Hepatocyte (in vitro differentiated cells): ENCODE measurements around the gene C11orf71. TPM values are rescaled to one million over a fixed set of nuclear protein-coding genes. Genes with fewer than 3 reads are reported as not detected.
A peak's percentile ranks its signal among the peaks of the same experiment; 100 is the strongest.

ENCODE experiments used
- DNase-seq: peaks from one replicate; pipeline ENCODE4 v3.0.0-alpha.2; 2016; ENCODE audit warnings: low spot score
- H2AFZ ChIP-seq: fragments of 200-600 bp; sonication (generic); 2 replicates; pipeline ENCODE4 v1.6.0; 2016; ENCODE audit warnings: antibody characterized with exemption, mild to moderate bottlenecking
- H3K27ac ChIP-seq: fragments of 200-600 bp; sonication (generic); 2 replicates; pipeline ENCODE4 v1.5.1; 2016; ENCODE audit warnings: mild to moderate bottlenecking
- H3K27me3 ChIP-seq: fragments of 200-600 bp; sonication (generic); 2 replicates; pipeline ENCODE4 v1.6.1; 2016
- H3K36me3 ChIP-seq: fragments of 200-600 bp; sonication (generic); replicated peaks from 2 replicates; pipeline ENCODE4 v1.5.1; 2016; ENCODE audit warnings: low read depth; ENCODE audit not compliant: insufficient read depth
- H3K4me1 ChIP-seq: fragments of 200-600 bp; sonication (generic); 2 replicates; pipeline ENCODE4 v1.5.1; 2016; ENCODE audit warnings: mild to moderate bottlenecking, moderate library complexity; ENCODE audit not compliant: insufficient read depth
- H3K4me2 ChIP-seq: fragments of 200-600 bp; sonication (generic); 2 replicates; pipeline ENCODE4 v1.6.0; 2016
- H3K4me3 ChIP-seq: fragments of 200-600 bp; sonication (generic); 2 replicates; pipeline ENCODE4 v1.5.1; 2016; ENCODE audit warnings: mild to moderate bottlenecking
- H3K79me2 ChIP-seq: fragments of 200-600 bp; sonication (generic); 2 replicates; pipeline ENCODE4 v1.6.0; 2017; ENCODE audit warnings: mild to moderate bottlenecking
- H3K9me2 ChIP-seq: fragments of 200-600 bp; sonication (generic); replicated peaks from 2 replicates; pipeline ENCODE4 v1.6.0; 2017; ENCODE audit warnings: mild to moderate bottlenecking; ENCODE audit not compliant: insufficient read depth
- H3K9me3 ChIP-seq: fragments of 200-600 bp; sonication (generic); 2 replicates; pipeline ENCODE4 v1.5.1; 2016; ENCODE audit warnings: low read depth, mild to moderate bottlenecking
- H4K20me1 ChIP-seq: fragments of 200-600 bp; sonication (generic); 2 replicates; pipeline ENCODE4 v1.6.0; 2016; ENCODE audit warnings: mild to moderate bottlenecking; ENCODE audit not compliant: insufficient read depth, poor library complexity, severe bottlenecking
- CTCF ChIP-seq: fragments of 200-600 bp; sonication (generic); IDR thresholded peaks from 2 replicates; pipeline ENCODE4 v1.5.1; 2016; ENCODE audit warnings: antibody characterized with exemption, mild to moderate bottlenecking; ENCODE audit not compliant: poor library complexity
- EZH2 ChIP-seq: fragments of 200-600 bp; sonication (generic); IDR thresholded peaks from 2 replicates; pipeline ENCODE4 v1.6.1; 2016; ENCODE audit warnings: antibody characterized with exemption, mild to moderate bottlenecking, borderline replicate concordance
- EZH2phosphoT487 ChIP-seq: fragments of 200-600 bp; sonication (generic); IDR thresholded peaks from one replicate; pipeline ENCODE4 v1.6.1; 2018; ENCODE audit warnings: antibody characterized with exemption, mild to moderate bottlenecking, low read depth, moderate library complexity; ENCODE audit not compliant: unreplicated experiment, severe bottlenecking
- WGBS: methylation state at CpG from one replicate; pipeline ENCODE4 v1.1.6; 2016; ENCODE audit warnings: low lambda C conversion rate; ENCODE audit errors: missing lambda C conversion rate; 5-methylcytosine and 5-hydroxymethylcytosine counted together
- polyA plus RNA-seq: library from polyadenylated mRNA; unstranded; fragments of >200 nt; fragmentation: Nextera tagmentation; extraction: Ambion mirVana; gene quantifications from 2 replicates; pipeline ENCODE4 v1.2.1, GENCODE V29; 2016
- total RNA-seq: library from RNA; depleted of rRNA; stranded (reverse); fragments of >200 nt; gene quantifications from 2 replicates; pipeline ENCODE4 v1.2.3, GENCODE V29; 2014

Gene C11orf71
- total and polyA plus RNA-seq, 2 experiments from 2014 or later = 6.4 to 8.1 TPM

- WGBS = 73% methylated on average over 4 of the region's 4 CpGs
These were observed 1.9 kb downstream of the C11orf71 start for GRCh38 chr11:114398303-114398920.

GRCh38 chr11:114397349-114397982 lies 2.8 kb downstream of the C11orf71 start:
- no peak overlapping the region for H3K4me2 ChIP-seq
- no peaks in the 10 kb centered on the region for H3K36me3 ChIP-seq
- no peaks in the 10 kb centered on the region for H3K9me2 ChIP-seq
- H3K9me3 ChIP-seq = no peaks in the 10 kb centered on the region
- DNase-seq = no peak
- no peak for TF ChIP-seq EZH2
- no peak for TF ChIP-seq CTCF
- no peak for TF ChIP-seq EZH2phosphoT487
- WGBS = 88% methylated on average over 2 of the region's 2 CpGs
- no peak overlapping the region for H3K4me3 ChIP-seq
- no peaks in the 10 kb centered on the region for H3K27me3 ChIP-seq
- no peaks in the 10 kb centered on the region for H4K20me1 ChIP-seq
- peaks cover 30% of the 10 kb centered on the region for H3K79me2 ChIP-seq
- H2AFZ ChIP-seq = no peak overlapping the region
- no peak overlapping the region for H3K27ac ChIP-seq
- peaks cover 11% of the 10 kb centered on the region for H3K4me1 ChIP-seq

More at GRCh38 chr11:114398303-114398920, 1.9 kb downstream of the C11orf71 start:
- no peak for DNase-seq
- Histone ChIP-seq H3K4me2 (peak overlapping the region; percentile 79), H4K20me1 (peaks cover 2% of the 10 kb centered on the region), H3K36me3 (no peaks in the 10 kb centered on the region), H3K27ac (peak overlapping the region; percentile 99), H3K4me1 (peaks cover 15% of the 10 kb centered on the region), H3K9me3 (no peaks in the 10 kb centered on the region), H3K9me2 (no peaks in the 10 kb centered on the region), H3K79me2 (peaks cover 40% of the 10 kb centered on the region), H3K27me3 (no peaks in the 10 kb centered on the region), H2AFZ (no peak overlapping the region), H3K4me3 (peak overlapping the region; percentile 31)
- TF ChIP-seq EZH2 = no peak
- TF ChIP-seq CTCF = no peak
- no peak for TF ChIP-seq EZH2phosphoT487

GRCh38 chr11:114396916-114397315 lies 3.4 kb downstream of the C11orf71 start:
- Histone ChIP-seq H2AFZ (no peak overlapping the region), H3K4me3 (no peak overlapping the region), H3K36me3 (no peaks in the 10 kb centered on the region), H3K27me3 (no peaks in the 10 kb centered on the region), H3K4me1 (peaks cover 9% of the 10 kb centered on the region), H3K79me2 (peaks cover 25% of the 10 kb centered on the region), H3K9me2 (no peaks in the 10 kb centered on the region), H3K27ac (no peak overlapping the region), H3K4me2 (no peak overlapping the region), H3K9me3 (no peaks in the 10 kb centered on the region), H4K20me1 (no peaks in the 10 kb centered on the region)
- TF ChIP-seq CTCF (no peak), EZH2 (no peak), EZH2phosphoT487 (no peak)
- no peak for DNase-seq
